RWPE2 (cell line): ENCODE measurements around the gene R3HDM2.
A peak's percentile ranks its signal among the peaks of the same experiment; 100 is the strongest.

ENCODE experiments used
- ATAC-seq: fragments of 200-7000 bp; cut with Tn5 transposase; 3 replicates; pipeline ENCODE4 v1.9.1; 2021; ENCODE audit warnings: low read depth
- DNase-seq: peaks from one replicate; pipeline ENCODE4 v3.0.0-alpha.2; 2020; ENCODE audit warnings: low spot score
- H3K27ac ChIP-seq: fragments of 450-650 bp; 2 replicates; pipeline ENCODE4 v1.5.1; 2017; ENCODE audit warnings: mild to moderate bottlenecking; ENCODE audit not compliant: poor library complexity, severe bottlenecking
- H3K27me3 ChIP-seq: fragments of 250-450 bp; sonication (Bioruptor Pico); 2 replicates; pipeline ENCODE4 v1.5.1; 2021; ENCODE audit warnings: mild to moderate bottlenecking, moderate library complexity; ENCODE audit not compliant: insufficient read depth, poor library complexity, severe bottlenecking
- H3K36me3 ChIP-seq: fragments of 250-450 bp; sonication (Bioruptor Pico); 2 replicates; pipeline ENCODE4 v1.5.1; 2020; ENCODE audit warnings: low read depth, mild to moderate bottlenecking, moderate library complexity
- H3K4me1 ChIP-seq: fragments of 250-450 bp; sonication (Bioruptor Pico); 2 replicates; pipeline ENCODE4 v1.5.1; 2021; ENCODE audit warnings: mild to moderate bottlenecking, moderate library complexity; ENCODE audit not compliant: insufficient read depth, poor library complexity, severe bottlenecking
- H3K4me3 ChIP-seq: fragments of 250-450 bp; sonication (Bioruptor Pico); 2 replicates; pipeline ENCODE4 v1.5.1; 2021; ENCODE audit warnings: mild to moderate bottlenecking, moderate library complexity; ENCODE audit not compliant: severe bottlenecking
- H3K9me3 ChIP-seq: fragments of 250-450 bp; sonication (Bioruptor Pico); 2 replicates; pipeline ENCODE4 v1.5.1; 2021; ENCODE audit warnings: mild to moderate bottlenecking, moderate library complexity; ENCODE audit not compliant: severe bottlenecking
- TF ChIP-seq, protein P1 (sequence below): fragments of 450-650 bp; IDR thresholded peaks from one replicate; pipeline ENCODE4 v1.5.1; 2017; ENCODE audit warnings: mild to moderate bottlenecking, moderate library complexity; ENCODE audit not compliant: poor library complexity, severe bottlenecking

R3HDM2 gene

DNA sequence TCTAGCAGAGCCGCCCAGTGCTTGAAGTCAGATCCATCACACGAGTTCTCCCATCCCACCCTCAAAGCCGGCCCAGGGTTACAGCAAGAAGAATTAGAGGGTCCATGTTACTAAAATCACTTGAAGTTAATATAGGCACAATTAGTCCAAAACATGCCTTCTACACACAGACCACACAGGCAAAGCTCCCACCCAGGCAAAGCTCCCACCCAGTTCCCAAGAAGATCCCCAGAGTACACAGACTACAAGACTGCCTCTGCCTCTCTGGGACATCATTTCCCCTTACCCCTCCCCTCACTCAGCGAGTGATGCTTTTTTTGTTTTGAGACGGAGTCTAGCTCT, 32.0 kb upstream of the R3HDM2 start:
- DNase-seq (no peak), ATAC-seq (no peak)
- Histone ChIP-seq H3K27me3 (peaks cover 5% of the 10 kb centered on the region), H3K27ac (peak overlapping the region; percentile 64), H3K4me3 (no peak overlapping the region), H3K36me3 (no peaks in the 10 kb centered on the region), H3K9me3 (no peaks in the 10 kb centered on the region), H3K4me1 (peaks cover 10% of the 10 kb centered on the region)
- TF ChIP-seq, protein P1, sequence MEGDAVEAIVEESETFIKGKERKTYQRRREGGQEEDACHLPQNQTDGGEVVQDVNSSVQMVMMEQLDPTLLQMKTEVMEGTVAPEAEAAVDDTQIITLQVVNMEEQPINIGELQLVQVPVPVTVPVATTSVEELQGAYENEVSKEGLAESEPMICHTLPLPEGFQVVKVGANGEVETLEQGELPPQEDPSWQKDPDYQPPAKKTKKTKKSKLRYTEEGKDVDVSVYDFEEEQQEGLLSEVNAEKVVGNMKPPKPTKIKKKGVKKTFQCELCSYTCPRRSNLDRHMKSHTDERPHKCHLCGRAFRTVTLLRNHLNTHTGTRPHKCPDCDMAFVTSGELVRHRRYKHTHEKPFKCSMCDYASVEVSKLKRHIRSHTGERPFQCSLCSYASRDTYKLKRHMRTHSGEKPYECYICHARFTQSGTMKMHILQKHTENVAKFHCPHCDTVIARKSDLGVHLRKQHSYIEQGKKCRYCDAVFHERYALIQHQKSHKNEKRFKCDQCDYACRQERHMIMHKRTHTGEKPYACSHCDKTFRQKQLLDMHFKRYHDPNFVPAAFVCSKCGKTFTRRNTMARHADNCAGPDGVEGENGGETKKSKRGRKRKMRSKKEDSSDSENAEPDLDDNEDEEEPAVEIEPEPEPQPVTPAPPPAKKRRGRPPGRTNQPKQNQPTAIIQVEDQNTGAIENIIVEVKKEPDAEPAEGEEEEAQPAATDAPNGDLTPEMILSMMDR = peak; percentile 80

DNA sequence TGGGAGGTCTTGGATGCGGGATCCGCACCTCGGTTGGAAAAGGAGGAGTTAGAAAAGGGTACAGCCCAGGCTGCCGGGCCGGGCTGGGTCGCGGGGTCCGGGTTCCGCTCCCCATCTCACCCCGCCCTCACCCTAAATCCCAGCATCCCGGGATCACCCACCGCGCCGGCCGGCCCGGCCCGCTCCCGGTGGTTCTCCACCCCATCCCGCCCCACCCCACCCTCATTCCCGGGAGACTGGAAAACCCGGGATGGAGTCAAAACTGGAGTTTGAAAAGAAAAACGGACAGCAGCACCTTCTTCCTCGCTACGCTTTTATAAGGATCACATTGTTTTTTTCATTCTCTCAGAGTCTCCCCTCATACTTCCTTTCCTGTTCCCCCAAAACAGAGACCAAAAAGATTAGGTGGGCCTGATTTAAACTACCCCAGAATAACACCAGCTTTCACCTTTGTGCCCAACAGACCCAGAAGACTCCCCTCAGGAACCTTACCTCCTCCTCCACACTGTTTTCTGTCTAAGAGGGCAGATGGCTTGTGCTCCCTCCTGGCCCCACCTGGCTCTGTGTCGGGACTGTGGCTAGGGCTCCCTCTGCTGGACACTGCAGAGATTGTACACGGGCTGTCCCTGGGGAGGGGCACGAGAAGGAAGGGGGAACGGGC, 31.5 kb upstream of the R3HDM2 start:
- Histone ChIP-seq H3K27me3 (peaks cover 2% of the 10 kb centered on the region), H3K4me1 (peaks cover 15% of the 10 kb centered on the region), H3K27ac (peak overlapping the region; percentile 64), H3K4me3 (peak overlapping the region; percentile 36), H3K9me3 (no peaks in the 10 kb centered on the region), H3K36me3 (no peaks in the 10 kb centered on the region)
- peak; percentile 91 for DNase-seq
- peak; percentile 83 for ATAC-seq
- TF ChIP-seq, protein P1 = peak; percentile 98

DNA sequence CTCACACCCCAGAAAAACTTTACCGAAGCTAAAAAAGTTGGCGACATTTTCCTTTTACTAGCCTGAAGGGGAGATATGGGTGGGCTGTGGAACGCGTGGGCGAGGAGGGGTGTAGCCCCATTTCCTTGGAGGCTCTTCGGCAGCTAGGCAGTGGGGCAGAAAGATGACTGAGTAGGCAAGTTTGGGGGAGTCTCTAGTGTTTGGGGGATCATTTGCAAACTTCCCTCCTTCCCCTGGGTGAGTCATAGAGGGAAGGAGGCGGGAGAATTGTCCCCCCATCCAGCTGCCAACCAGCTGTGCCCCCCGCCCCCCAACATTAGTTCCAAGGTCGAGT, 31.0 kb upstream of the R3HDM2 start:
- H3K36me3 ChIP-seq = no peaks in the 10 kb centered on the region
- no peaks in the 10 kb centered on the region for H3K27me3 ChIP-seq
- ATAC-seq (no peak; the same call in 2 of the 3 replicates), DNase-seq (no peak)
- peak overlapping the region; percentile 64 for H3K27ac ChIP-seq
- TF ChIP-seq, protein P1 = no peak
- H3K9me3 ChIP-seq = no peaks in the 10 kb centered on the region
- H3K4me3 ChIP-seq = peak overlapping the region; percentile 36
- peaks cover 20% of the 10 kb centered on the region for H3K4me1 ChIP-seq

DNA sequence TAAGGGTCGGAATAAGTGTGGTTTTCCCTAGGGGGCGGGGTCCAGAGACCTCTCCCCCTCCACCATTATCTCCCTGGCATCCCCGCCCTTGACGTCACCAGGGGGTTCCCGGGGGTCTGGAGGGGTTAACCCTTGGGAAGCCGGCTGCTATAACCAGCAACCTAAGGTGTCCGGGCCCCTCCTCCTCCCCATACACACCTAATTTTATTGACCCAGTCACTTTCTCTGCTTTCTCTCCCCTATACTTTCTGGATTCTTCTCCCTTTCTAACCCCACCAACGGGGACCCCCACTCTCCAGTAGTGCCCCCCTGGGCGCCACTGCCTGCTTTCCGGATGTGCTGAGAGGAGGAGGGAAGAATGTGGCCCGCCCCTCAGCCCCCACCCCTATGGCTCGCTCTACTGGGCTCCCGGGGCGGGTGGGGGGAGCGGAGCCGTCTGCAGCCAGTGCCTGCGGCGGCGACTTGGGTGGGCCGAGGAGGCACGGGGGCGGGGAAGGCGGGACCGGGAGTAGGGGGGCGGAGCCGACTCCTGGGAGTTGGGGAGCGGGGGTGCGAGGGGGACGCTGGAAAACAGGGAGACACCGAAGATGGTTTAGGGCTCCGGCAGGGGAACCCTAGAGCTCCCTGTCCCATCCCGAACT, 30.6 kb upstream of the R3HDM2 start:
- Histone ChIP-seq H3K4me3 (peak overlapping the region; percentile 36), H3K36me3 (no peaks in the 10 kb centered on the region), H3K4me1 (peaks cover 24% of the 10 kb centered on the region), H3K27me3 (no peaks in the 10 kb centered on the region), H3K9me3 (no peaks in the 10 kb centered on the region), H3K27ac (peak overlapping the region; percentile 64)
- ATAC-seq = peak; percentile 12; the same call in 2 of the 3 replicates
- TF ChIP-seq, protein P1 = no peak
- DNase-seq = no peak

DNA sequence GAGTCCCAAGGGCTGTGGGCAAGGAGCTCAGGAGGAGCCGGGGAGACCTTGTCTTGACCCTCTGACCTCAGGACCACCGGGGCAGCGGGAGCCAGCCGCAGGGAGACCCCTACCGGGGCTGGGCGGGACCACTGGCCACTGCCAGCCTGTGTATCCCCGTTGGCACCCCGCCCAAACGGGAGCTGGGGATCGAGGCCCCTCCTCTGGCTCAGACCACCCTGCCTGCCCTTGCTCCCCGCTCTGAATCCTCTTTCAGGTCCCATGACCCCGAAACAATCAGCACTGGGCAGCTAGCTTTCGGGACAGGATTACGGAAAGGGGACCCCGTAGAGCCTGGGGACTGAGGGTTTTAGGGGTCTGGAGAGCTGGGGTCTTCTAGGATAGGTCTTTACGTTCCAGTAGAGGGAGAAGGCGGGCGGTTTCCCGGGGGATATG, 30.0 kb upstream of the R3HDM2 start:
- Histone ChIP-seq H3K27ac (no peak overlapping the region), H3K36me3 (no peaks in the 10 kb centered on the region), H3K9me3 (no peaks in the 10 kb centered on the region), H3K4me1 (peaks cover 24% of the 10 kb centered on the region), H3K4me3 (peak overlapping the region; percentile 36), H3K27me3 (no peaks in the 10 kb centered on the region)
- no peak for ATAC-seq
- TF ChIP-seq, protein P1 = no peak
- no peak for DNase-seq
